GM12872 (cell line): ENCODE measurements around the gene PAQR6.

Source experiments
- TF ChIP-seq, protein P1 (sequence below): IDR thresholded peaks from 3 replicates; pipeline ENCODE4 v1.5.1; 2011; ENCODE audit warnings: low read depth, mild to moderate bottlenecking, low read length, moderate library complexity; ENCODE audit not compliant: insufficient read depth

The PAQR6 gene

DNA sequence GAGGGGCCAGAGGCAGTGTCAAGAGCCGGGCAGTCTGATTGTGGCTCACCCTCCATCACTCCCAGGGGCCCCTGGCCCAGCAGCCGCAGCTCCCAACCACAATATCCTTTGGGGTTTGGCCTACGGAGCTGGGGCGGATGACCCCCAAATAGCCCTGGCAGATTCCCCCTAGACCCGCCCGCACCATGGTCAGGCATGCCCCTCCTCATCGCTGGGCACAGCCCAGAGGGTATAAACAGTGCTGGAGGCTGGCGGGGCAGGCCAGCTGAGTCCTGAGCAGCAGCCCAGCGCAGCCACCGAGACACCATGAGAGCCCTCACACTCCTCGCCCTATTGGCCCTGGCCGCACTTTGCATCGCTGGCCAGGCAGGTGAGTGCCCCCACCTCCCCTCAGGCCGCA lies 5.9 kb downstream of the PAQR6 start, which contains the start of gene BGLAP:
TSS of gene BGLAP (plus strand) at position 259 of the 400 bp plus-strand sequence. CDS start at position 307, 48 bp downstream.
- TF ChIP-seq, protein P1, sequence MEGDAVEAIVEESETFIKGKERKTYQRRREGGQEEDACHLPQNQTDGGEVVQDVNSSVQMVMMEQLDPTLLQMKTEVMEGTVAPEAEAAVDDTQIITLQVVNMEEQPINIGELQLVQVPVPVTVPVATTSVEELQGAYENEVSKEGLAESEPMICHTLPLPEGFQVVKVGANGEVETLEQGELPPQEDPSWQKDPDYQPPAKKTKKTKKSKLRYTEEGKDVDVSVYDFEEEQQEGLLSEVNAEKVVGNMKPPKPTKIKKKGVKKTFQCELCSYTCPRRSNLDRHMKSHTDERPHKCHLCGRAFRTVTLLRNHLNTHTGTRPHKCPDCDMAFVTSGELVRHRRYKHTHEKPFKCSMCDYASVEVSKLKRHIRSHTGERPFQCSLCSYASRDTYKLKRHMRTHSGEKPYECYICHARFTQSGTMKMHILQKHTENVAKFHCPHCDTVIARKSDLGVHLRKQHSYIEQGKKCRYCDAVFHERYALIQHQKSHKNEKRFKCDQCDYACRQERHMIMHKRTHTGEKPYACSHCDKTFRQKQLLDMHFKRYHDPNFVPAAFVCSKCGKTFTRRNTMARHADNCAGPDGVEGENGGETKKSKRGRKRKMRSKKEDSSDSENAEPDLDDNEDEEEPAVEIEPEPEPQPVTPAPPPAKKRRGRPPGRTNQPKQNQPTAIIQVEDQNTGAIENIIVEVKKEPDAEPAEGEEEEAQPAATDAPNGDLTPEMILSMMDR: no peak

DNA sequence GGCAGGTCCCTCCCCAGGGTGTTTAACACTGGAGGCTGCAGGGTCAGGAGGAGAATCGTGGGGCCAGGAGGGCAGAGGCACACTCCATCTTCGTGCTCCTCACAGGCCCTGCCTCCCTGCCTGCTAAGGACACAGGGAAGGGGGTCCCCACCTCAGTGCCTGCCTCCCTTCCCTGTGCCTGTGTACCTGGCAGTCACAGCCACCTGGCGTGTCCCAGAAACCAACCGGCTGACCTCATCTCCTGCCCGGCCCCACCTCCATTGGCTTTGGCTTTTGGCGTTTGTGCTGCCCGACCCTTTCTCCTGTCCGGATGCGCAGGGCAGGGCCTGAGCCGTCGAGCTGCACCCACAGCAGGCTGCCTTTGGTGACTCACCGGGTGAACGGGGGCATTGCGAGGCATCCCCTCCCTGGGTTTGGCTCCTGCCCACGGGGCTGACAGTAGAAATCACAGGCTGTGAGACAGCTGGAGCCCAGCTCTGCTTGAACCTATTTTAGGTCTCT lies 6.5 kb downstream of the PAQR6 start:
- TF ChIP-seq, protein P1: no peak

DNA sequence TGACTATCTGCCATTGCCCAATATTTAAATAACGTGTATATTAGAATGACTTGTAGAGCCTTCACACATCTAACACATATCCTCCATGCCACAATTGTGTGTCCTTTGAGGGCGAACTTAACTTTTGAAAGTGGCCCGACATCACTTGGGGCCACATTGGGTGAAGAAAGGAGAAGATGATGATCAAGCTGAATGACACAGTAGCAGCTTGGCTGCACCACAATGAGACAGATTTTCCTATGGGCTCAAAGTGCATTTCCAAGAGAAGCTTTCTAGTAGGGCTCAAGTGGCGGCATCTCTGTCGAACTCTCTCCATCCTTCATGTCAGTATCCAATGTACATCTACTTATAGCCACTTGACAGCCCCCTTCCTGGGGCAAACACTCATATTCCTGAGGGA lies 9.6 kb downstream of the PAQR6 start:
- TF ChIP-seq, protein P1: no peak

DNA sequence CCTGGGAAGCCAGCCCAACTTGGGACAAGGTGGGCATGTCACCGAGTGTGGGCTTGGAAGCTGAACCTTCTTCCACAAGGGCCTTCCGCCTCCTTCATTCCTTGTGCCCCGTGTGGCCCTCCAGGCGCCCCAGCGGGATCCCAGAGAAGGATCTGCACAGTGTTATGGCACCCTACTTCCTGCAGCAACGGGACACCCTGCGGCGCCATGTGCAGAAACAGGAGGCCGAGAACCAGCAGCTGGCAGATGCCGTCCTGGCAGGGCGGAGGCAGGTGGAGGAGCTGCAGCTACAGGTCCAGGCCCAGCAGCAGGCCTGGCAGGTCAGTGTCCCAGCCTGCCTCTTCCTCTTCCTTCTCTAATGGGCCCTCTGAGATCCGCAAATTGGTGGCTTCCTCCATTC lies 11.7 kb downstream of the PAQR6 start:
- TF ChIP-seq, protein P1: no peak

DNA sequence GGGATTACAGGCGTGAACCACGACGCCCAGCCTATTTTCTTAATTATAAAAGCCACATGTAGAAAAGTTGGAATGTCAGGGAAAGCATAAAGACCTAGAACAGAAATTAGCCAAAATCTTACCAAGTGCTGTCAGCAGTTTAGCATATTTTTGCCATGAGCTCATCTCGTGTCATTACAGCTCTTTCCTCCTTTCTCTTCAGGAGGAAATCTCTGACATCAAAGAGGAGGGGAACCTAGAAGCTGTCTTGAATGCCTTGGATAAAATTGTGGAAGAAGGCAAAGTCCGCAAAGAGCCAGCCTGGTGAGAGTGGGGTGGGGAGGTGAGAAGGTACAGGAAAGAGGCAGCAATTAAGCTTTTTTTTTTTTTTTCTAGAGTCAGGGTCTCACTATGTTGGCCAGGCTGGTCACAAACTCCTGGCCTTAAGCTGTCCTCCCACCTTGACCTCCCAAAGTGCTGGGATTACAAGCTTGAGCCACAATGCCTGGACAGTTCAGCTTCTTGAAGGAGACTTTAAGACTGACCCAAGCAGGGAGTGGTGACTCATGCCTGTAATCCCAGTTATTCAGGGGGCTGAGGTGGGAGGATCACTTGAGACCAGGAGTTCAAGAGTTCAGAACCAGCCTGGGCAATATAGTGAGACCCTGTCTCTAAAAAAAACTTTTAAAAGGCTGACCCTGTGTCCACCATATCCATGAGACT lies 14.3 kb downstream of the PAQR6 start:
- TF ChIP-seq, protein P1: no peak

DNA sequence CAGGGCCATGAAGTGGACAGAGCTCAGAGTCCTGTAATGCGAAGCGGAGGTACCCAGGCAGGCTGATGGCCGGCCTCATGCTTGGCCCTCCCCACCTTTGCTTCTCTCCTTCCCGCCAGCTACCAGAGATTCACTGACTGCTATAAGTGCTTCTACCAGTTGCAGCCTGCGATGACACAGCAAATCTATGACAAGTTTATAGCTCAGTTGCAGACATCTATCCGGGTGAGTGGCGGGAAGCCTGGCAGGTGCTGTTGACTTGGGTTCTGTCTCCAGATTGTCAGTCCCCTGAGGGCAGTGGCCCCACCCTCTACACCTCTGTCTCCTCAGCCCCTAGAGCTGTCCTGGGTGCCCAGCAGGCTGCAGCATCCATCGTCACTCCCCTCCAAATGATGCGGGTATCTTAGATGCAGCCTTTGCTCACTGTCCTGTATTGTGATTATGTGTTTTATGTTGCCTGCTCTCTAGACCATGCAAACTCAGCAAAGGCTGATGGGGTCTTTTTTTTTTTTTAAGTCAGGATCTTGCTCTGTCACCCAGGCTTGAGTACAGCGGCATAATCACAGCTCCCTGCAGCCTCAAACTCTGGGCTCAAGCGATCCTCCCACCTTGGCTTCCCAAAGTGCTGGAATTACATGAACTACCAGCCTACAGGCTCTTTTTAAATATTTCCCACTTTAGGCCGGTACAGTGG lies 15.5 kb downstream of the PAQR6 start:
- TF ChIP-seq, protein P1: no peak

DNA sequence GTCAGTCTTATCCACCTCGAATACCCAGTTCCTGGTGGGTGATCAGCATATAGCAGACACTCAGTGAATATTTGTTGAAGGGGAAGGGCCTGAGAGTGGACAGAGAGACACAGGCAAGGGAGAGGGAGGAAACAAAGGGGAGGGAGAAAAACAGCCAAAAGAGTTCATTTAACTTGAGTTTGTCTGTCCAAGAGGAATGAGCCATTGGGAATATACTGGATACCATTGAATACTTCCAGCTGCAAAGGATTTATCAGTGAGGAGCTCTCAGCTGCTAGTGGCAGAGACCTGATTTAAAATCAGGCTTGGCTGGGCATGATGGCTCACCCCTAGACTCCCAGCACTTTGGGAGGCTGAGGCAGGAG lies 17.4 kb downstream of the PAQR6 start:
- TF ChIP-seq, protein P1: no peak
